Measurements from ENCODE around the gene GOLT1B.

DNA sequence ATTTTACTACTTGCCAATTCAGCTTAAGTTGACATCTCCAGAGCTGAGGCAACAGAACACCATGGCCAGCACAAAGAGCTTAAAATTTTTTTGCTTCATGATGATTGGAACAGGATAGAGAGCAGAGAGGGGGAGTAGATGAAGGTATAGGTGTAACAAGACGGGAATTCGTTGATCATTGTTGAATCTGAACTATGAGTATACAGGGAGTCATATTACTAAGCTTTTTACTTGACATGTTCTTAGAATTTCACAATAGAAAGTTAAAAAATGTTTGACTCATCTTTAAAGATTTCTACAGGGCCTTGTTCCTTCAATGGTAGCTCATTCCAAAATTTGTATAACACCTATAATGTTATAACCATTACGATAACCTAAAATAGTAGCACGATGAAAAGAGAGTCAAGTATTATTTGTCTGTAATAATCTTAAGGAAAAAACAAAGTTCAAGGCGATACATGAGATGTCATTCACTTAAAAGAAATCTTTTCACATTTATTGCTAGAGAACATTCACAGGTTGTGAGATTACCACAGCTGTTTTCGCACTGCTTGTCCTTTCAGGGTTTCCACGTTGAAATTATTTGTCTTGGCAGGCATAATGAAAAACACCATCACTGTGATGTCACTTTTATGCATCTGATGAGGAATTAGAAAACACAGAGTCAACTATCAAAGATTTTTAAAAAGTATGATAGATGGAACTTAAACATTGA, 58.4 kb downstream of the GOLT1B start:
- TF ChIP-seq, protein P1, sequence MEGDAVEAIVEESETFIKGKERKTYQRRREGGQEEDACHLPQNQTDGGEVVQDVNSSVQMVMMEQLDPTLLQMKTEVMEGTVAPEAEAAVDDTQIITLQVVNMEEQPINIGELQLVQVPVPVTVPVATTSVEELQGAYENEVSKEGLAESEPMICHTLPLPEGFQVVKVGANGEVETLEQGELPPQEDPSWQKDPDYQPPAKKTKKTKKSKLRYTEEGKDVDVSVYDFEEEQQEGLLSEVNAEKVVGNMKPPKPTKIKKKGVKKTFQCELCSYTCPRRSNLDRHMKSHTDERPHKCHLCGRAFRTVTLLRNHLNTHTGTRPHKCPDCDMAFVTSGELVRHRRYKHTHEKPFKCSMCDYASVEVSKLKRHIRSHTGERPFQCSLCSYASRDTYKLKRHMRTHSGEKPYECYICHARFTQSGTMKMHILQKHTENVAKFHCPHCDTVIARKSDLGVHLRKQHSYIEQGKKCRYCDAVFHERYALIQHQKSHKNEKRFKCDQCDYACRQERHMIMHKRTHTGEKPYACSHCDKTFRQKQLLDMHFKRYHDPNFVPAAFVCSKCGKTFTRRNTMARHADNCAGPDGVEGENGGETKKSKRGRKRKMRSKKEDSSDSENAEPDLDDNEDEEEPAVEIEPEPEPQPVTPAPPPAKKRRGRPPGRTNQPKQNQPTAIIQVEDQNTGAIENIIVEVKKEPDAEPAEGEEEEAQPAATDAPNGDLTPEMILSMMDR (IDR thresholded peaks at IDR 0.05): no peak
- no peak for TF ChIP-seq POLR2A (IDR thresholded peaks at IDR 0.05)
